Endothelial cell of umbilical vein (primary cell): Measurements from ENCODE around the gene ACSM4. TPM values are rescaled to one million over a fixed set of nuclear protein-coding genes. Genes with fewer than 3 reads are reported as not detected.

Experiments
- BruUV-seq: library from RNA; stranded (reverse); fragments of 400-500 nt; replicated peaks from 2 replicates; lab custom pipeline; 2021; lab: Mats Ljungman, UMichigan
- CTCF ChIA-PET: fragments of 300-600, 350-600 bp; sonication (Branson Sonifier 250); formaldehyde crosslinking; loops from one replicate; lab custom pipeline; 2021; ENCODE audit warnings: antibody characterized with exemption, inconsistent platforms; lab: Charles Lee
- POLR2A ChIA-PET: fragments of 300-600, 350-600 bp; sonication (Branson Sonifier 250); formaldehyde crosslinking; loops from one replicate; lab custom pipeline; 2021; ENCODE audit warnings: antibody characterized with exemption, inconsistent platforms; lab: Charles Lee
- DNase-seq: peaks from one replicate; pipeline ENCODE4 v3.0.0-alpha.2; 2011; ENCODE audit warnings: low read depth, low spot score
- FAIRE-seq: peaks from 2 replicates; lab custom pipeline; 2011; peaks lifted over from hg19 to GRCh38; lab: Jason Lieb, UNC
- H2AFZ ChIP-seq: 2 replicates; pipeline ENCODE4 v1.6.0; 2012; ENCODE audit warnings: low read depth, low read length, control low read depth, inconsistent platforms
- H3K27ac ChIP-seq: 2 replicates; pipeline ENCODE4 v1.5.1; 2011; ENCODE audit warnings: low read depth, mild to moderate bottlenecking, control low read depth, low read length, moderate library complexity; ENCODE audit not compliant: insufficient read depth
- H3K27me3 ChIP-seq, 2 experiments: 2 replicates each; pipeline versions ENCODE4 v1.6.0 to v1.6.1; 2011; ENCODE audit warnings: low read length in 2 of 2, mixed read lengths in 1 of 2; ENCODE audit not compliant: control insufficient read depth in 2 of 2, insufficient read depth in 2 of 2
- H3K36me3 ChIP-seq, 2 experiments: 2 replicates in 1 of 2; 3 replicates in 1 of 2; pipeline ENCODE4 v1.5.1; 2011; ENCODE audit warnings: low read length in 2 of 2, mild to moderate bottlenecking in 1 of 2, moderate library complexity in 1 of 2; ENCODE audit not compliant: control insufficient read depth in 2 of 2, insufficient read depth in 2 of 2; ENCODE audit errors: extremely low read depth in 1 of 2
- H3K4me1 ChIP-seq: 3 replicates; pipeline ENCODE4 v1.5.1; 2011; ENCODE audit warnings: mild to moderate bottlenecking, low read length; ENCODE audit not compliant: control insufficient read depth, insufficient read depth; ENCODE audit errors: extremely low read depth
- H3K4me2 ChIP-seq: 2 replicates; pipeline ENCODE4 v1.6.1; 2011; ENCODE audit warnings: low read length, control low read depth, mixed read lengths; ENCODE audit not compliant: insufficient read depth
- H3K4me3 ChIP-seq, 3 experiments: fragments of 200-600 bp in 1 of 3; sonication (generic), shearing (Covaris generic) in 1 of 3; replicated peaks in 1 of 3; 2 replicates each; pipeline ENCODE4 v1.5.1; 2011 to 2016; ENCODE audit warnings: control low read depth in 3 of 3, low read length in 3 of 3, mild to moderate bottlenecking in 2 of 3, inconsistent platforms in 1 of 3, low read depth in 1 of 3, moderate library complexity in 1 of 3; ENCODE audit not compliant: insufficient read depth in 1 of 3
- H3K79me2 ChIP-seq: 2 replicates; pipeline ENCODE4 v1.6.0; 2012; ENCODE audit warnings: low read length, inconsistent platforms; ENCODE audit not compliant: control insufficient read depth, insufficient read depth
- H3K9ac ChIP-seq: replicated peaks from 2 replicates; pipeline ENCODE3; 2011; ENCODE audit warnings: low read length, control low read depth; ENCODE audit not compliant: insufficient read depth; ENCODE audit errors: extremely low read depth
- H3K9me1 ChIP-seq: replicated peaks from 3 replicates; pipeline ENCODE4 v1.6.0; 2011; ENCODE audit warnings: mild to moderate bottlenecking, low read length; ENCODE audit not compliant: control insufficient read depth, insufficient read depth; ENCODE audit errors: extremely low read depth
- H3K9me3 ChIP-seq: replicated peaks from 2 replicates; pipeline ENCODE4 v1.5.1; 2012; ENCODE audit warnings: low read length, inconsistent platforms; ENCODE audit not compliant: control insufficient read depth, insufficient read depth
- H4K20me1 ChIP-seq: replicated peaks from 2 replicates; pipeline ENCODE3; 2011; ENCODE audit warnings: mild to moderate bottlenecking, low read length; ENCODE audit not compliant: control insufficient read depth, insufficient read depth; ENCODE audit errors: extremely low read depth
- CTCF ChIP-seq, 2 donors: IDR thresholded peaks; 1 replicate in 1 of 2; 2 replicates in 1 of 2; pipeline ENCODE4 v1.5.1; 2011; ENCODE audit warnings: low read length in 2 of 2, mild to moderate bottlenecking in 2 of 2, moderate library complexity in 2 of 2, control low read depth in 1 of 2, inconsistent platforms in 1 of 2, low read depth in 1 of 2; ENCODE audit not compliant: insufficient read depth in 1 of 2; ENCODE audit errors: extremely low read depth in 1 of 2
- EZH2 ChIP-seq: IDR thresholded peaks from 2 replicates; pipeline ENCODE4 v1.6.1; 2012; ENCODE audit warnings: borderline replicate concordance, low read depth, mild to moderate bottlenecking, moderate library complexity, low read length, inconsistent platforms; ENCODE audit not compliant: severe bottlenecking
- FOS ChIP-seq: IDR thresholded peaks from 2 replicates; pipeline ENCODE4 v1.6.1; 2011; ENCODE audit warnings: mild to moderate bottlenecking, low read length, moderate library complexity, borderline replicate concordance; ENCODE audit not compliant: insufficient read depth
- GATA2 ChIP-seq: IDR thresholded peaks from 2 replicates; pipeline ENCODE4 v1.7.0; 2011; ENCODE audit warnings: low read depth, mild to moderate bottlenecking, moderate library complexity, mixed read lengths, low read length; ENCODE audit not compliant: insufficient read length, insufficient read depth
- JUN ChIP-seq: IDR thresholded peaks from 2 replicates; pipeline ENCODE4 v1.6.1; 2011; ENCODE audit warnings: borderline replicate concordance, low read depth; ENCODE audit not compliant: insufficient read length, insufficient read depth
- MYC ChIP-seq: IDR thresholded peaks from one replicate; pipeline ENCODE4 v1.6.1; 2011; ENCODE audit warnings: mild to moderate bottlenecking, low read depth, low read length
- POLR2A ChIP-seq: IDR thresholded peaks from 2 replicates; pipeline ENCODE4 v1.6.1; 2012; ENCODE audit warnings: low read depth, mild to moderate bottlenecking, control low read depth, low read length
- POLR2AphosphoS5 ChIP-seq: IDR thresholded peaks from 2 replicates; pipeline ENCODE4 v1.6.1; 2012; ENCODE audit warnings: low read depth, mild to moderate bottlenecking, control low read depth, low read length, moderate library complexity; ENCODE audit not compliant: insufficient read depth
- dilution Hi-C: fragments of 300-500 bp; cut with MboI; formaldehyde crosslinking; loops from one replicate; pipeline ENCODE4 v1.15.0; 2019; ENCODE audit warnings: low sequenced_read_pairs; ENCODE audit not compliant: extremely low pct_ligation_motif_present
- intact Hi-C: fragments of 100-400 bp; cut with micrococcal nuclease; formaldehyde crosslinking; loops from one replicate; pipeline ENCODE4 v1.10.0; 2022
- polyA plus RNA-seq, 4 experiments: library from polyadenylated mRNA; depleted of rRNA in 3 of 4; stranded (reverse) in 3 of 4; unstranded in 1 of 4; fragments of >200 nt; gene quantifications; 2 replicates each; pipeline versions ENCODE4 v1.2.1 to v1.2.3, GENCODE V29; 2011 to 2012; ENCODE audit warnings: missing spikeins in 1 of 4
- total RNA-seq: library from RNA; stranded (reverse); gene quantifications from 2 replicates; pipeline ENCODE4 v1.2.3, GENCODE V29; 2021
- TF ChIP-seq, protein P1 (sequence below): IDR thresholded peaks from 2 replicates; pipeline ENCODE4 v1.6.1; 2011; ENCODE audit not compliant: insufficient read depth, insufficient read length

The ACSM4 gene
- total and polyA plus RNA-seq, 2 donors (not counting 3 experiments of a cell fraction or from before 2014, with no cell fraction given): not detected

DNA sequence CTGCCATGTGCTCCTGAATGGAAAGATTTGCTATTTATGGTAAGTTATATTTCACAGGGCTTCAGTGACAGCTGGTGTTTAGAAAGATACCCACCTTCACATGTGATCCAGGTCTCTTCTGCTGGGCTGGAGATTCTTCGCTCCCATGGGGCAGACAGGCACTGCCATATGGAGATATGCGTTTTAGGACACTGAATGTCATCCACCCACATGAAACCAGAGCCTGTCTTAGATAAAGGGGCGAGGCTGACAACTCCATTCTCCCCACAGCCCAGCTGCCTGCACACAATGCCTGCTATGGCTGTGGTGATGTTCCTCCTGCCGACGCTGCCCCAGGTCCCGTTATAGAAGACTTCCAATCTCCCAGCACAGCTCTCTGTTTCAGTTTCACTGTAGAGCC lies 69.4 kb downstream of the ACSM4 start:
- peaks cover 3% of the 10 kb centered on the region for H3K4me1 ChIP-seq
- H3K79me2 ChIP-seq: no peaks in the 10 kb centered on the region
- DNase-seq (no peak), FAIRE-seq (no peak)
- no peaks in the 10 kb centered on the region for H3K36me3 ChIP-seq
- H3K9me1 ChIP-seq: no peaks in the 10 kb centered on the region
- no peak overlapping the region for H3K4me2 ChIP-seq
- no peak overlapping the region for H3K4me3 ChIP-seq
- intact Hi-C loops: no loop called here
- ChIA-PET CTCF (interaction anchor here (0.6 to 1.6 kb wide), 9 partner anchors 14 to 264 kb away, joined by 3 to 5 read pairs (median 3); no protein-coding TSS in a partner anchor), POLR2A (no interaction called here)
- no peak overlapping the region for H3K27ac ChIP-seq
- no peaks in the 10 kb centered on the region for H4K20me1 ChIP-seq
- no peaks in the 10 kb centered on the region for H3K9me3 ChIP-seq
- no peak overlapping the region for H2AFZ ChIP-seq
- no peaks in the 10 kb centered on the region for H3K27me3 ChIP-seq
- BruUV-seq: no TSS peak
- no peak overlapping the region for H3K9ac ChIP-seq
- TF ChIP-seq GATA2 (no peak), FOS (no peak), JUN (no peak), CTCF (IDR thresholded peaks at IDR 0.05; ENCODE audit: extremely low read depth in 1 of 2, insufficient read depth in 1 of 2, low read depth in 1 of 2, low read length in 2 of 2) (no peak), POLR2AphosphoS5 (no peak), EZH2 (no peak), POLR2A (no peak), MYC (no peak)
- TF ChIP-seq, protein P1, sequence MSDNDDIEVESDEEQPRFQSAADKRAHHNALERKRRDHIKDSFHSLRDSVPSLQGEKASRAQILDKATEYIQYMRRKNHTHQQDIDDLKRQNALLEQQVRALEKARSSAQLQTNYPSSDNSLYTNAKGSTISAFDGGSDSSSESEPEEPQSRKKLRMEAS: no peak
- dilution Hi-C loops: no loop called here
